Heart right ventricle (tissue), 16 donors: ENCODE data around the gene HORMAD1. TPM values are rescaled to one million over a fixed set of nuclear protein-coding genes. Genes with fewer than 3 reads are reported as not detected.

ENCODE experiments used
- ATAC-seq, 8 donors: fragments of 200-7000 bp; cut with Tn5 transposase; one replicate each; pipeline ENCODE4 v1.9.1; 2020; ENCODE audit warnings: mild to moderate bottlenecking in 8 of 8, moderate library complexity in 8 of 8, moderate number of reproducible peaks in 1 of 8
- DNase-seq, 2 donors: peaks; one replicate each; pipeline ENCODE4 v3.0.0-alpha.2; 2020
- H3K27ac ChIP-seq, 10 donors: fragments of 200-600 bp; sonication (generic) in 2 of 10; one replicate each; pipeline versions ENCODE4 v1.5.0 to v1.8.0; 2020 to 2022; ENCODE audit warnings: mild to moderate bottlenecking in 3 of 10
- H3K27me3 ChIP-seq, 7 donors: fragments of 200-600 bp; one replicate each; pipeline ENCODE4 v1.8.0; 2021 to 2022; ENCODE audit warnings: mild to moderate bottlenecking in 2 of 7
- H3K36me3 ChIP-seq, 9 donors: fragments of 200-600 bp; sonication (generic) in 1 of 9; one replicate each; pipeline versions ENCODE4 v1.5.0 to v1.8.0; 2020 to 2022; ENCODE audit warnings: mild to moderate bottlenecking in 2 of 9
- H3K4me1 ChIP-seq, 9 donors: fragments of 200-600 bp; sonication (generic) in 1 of 9; one replicate each; pipeline versions ENCODE4 v1.5.0 to v1.8.0; 2020 to 2022; ENCODE audit warnings: mild to moderate bottlenecking in 4 of 9
- H3K4me3 ChIP-seq, 10 donors: fragments of 200-600 bp; sonication (generic) in 2 of 10; one replicate each; pipeline versions ENCODE4 v1.5.0 to v1.8.0; 2020 to 2022; ENCODE audit warnings: mild to moderate bottlenecking in 7 of 10, moderate library complexity in 2 of 10
- H3K9me3 ChIP-seq, 11 donors: fragments of 200-600 bp in 10 of 11; sonication (generic) in 2 of 11; one replicate each; pipeline versions ENCODE4 v1.5.0 to v1.8.0; 2013 to 2022; ENCODE audit warnings: mild to moderate bottlenecking in 2 of 11, control low read depth in 1 of 11, moderate library complexity in 1 of 11
- WGBS, 2 donors: extraction: QIAGEN DNeasy Blood & Tissue Kit; methylation state at CpG; one replicate each; pipeline ENCODE4 v1.1.7; 2013; ENCODE audit warnings: inconsistent platforms in 1 of 2; 5-methylcytosine and 5-hydroxymethylcytosine counted together
- intact Hi-C, 10 donors: fragments of 100-400 bp; cut with DNase I; formaldehyde crosslinking; loops; one replicate each; pipeline versions ENCODE4 v1.11.1 to v1.14.2; 2022
- polyA plus RNA-seq, 2 donors: library from polyadenylated mRNA; stranded (reverse); fragments of 200-250 nt; gene quantifications; one replicate each; pipeline ENCODE4 v1.2.3, GENCODE V29; 2013
- total RNA-seq, 10 donors: library from RNA; stranded (reverse); fragmentation: NEBNext Ultra II Directional in 3 of 10; extraction: Animal tissue kit (Norgen Biotek cat#: 25700) in 3 of 10; gene quantifications; one replicate each; pipeline versions ENCODE4 v1.2.1 to v1.2.4, GENCODE V29; 2021 to 2023
- TF ChIP-seq, protein P1 (sequence below), 9 donors: fragments of 200-600 bp; sonication (generic) in 2 of 9; IDR thresholded peaks; one replicate each; pipeline versions ENCODE4 v1.5.0 to v1.8.0; 2021 to 2022; ENCODE audit warnings: antibody characterized with exemption in 9 of 9, mild to moderate bottlenecking in 5 of 9, moderate library complexity in 1 of 9
- donor health status: Arrhythmogenic right ventricular cardiomyopathy.
- donor health status: ischemic (EF 13 %, LVEDD 7.1; RV severe dilation, severe dysfunction).
- donor health status: healthy with polysubstance abuse.
- donor health status: DM: no; HTN: yes; CAD: no.
- donor health status: DM: no; HTN: no; CAD: no.
- donor health status: ischemic (EF 25% LVEDD 6.9; RV normal size, moderate dysfunction).
- donor health status: ischemic (EF 25% LVEDD 5.7; RV mildly dilated, moderate dysfunction).
- donor health status: healthy.
- donor health status: DM: yes; HTN: yes; CAD: no.
- donor health status: Ischemic cardiomyopathy.
- donor health status: ischemic (EF 35%, LVEDD 5.7; RV mildly dilated, moderate dysfunction).
- donor health status: nonischemic (EF 11% LVEDD 7.7; RV severe dilation, severe dysfunction).
- donor health status: DM: yes; HTN: yes; CAD: no.
- donor health status: PGD.
- donor health status: ischemic (EF 29% LVEDD 5.4; RV normal size, mild dysfunction).
- donor health status: nonischemic (EF 23%, LVEDD 6.1; RV moderate dilation, normal function).

Gene HORMAD1
- total and polyA plus RNA-seq, 12 donors = 0.23 to 0.33 TPM; not detected in 10

DNA sequence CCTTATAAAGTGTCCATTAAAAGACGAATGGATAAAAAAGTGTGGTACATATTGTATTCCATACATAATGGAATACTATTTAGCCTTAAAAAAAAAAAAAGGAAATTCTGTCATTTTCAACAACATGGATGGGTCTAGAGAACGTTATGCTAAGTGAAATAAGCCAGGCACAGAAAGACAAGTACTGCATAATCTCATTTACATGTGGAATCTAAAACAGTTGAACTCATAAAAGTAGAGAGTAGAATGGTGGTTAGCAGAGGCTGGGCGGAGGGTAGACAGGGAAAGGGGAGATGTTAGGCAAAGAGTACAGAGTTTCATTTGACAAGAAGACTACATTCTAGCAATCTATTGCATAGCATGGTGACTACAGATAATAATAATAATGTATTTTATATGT, 42.3 kb upstream of the HORMAD1 start:
- Histone ChIP-seq H3K36me3 (peaks cover 0 to 39% (median 0%) of the 10 kb centered on the region in 9 donors), H3K27ac (peak overlapping the region in 1 of 10 donors; percentile 93), H3K4me3 (peak overlapping the region in 1 of 10 donors; percentile 59), H3K9me3 (peaks cover 0 to 5% (median 0%) of the 10 kb centered on the region in 11 donors), H3K27me3 (no peaks in the 10 kb centered on the region), H3K4me1 (peaks cover 0 to 60% (median 0%) of the 10 kb centered on the region in 9 donors)
- intact Hi-C loops = no loop called here
- ATAC-seq (no peak), DNase-seq (no peak)
- TF ChIP-seq, protein P1, sequence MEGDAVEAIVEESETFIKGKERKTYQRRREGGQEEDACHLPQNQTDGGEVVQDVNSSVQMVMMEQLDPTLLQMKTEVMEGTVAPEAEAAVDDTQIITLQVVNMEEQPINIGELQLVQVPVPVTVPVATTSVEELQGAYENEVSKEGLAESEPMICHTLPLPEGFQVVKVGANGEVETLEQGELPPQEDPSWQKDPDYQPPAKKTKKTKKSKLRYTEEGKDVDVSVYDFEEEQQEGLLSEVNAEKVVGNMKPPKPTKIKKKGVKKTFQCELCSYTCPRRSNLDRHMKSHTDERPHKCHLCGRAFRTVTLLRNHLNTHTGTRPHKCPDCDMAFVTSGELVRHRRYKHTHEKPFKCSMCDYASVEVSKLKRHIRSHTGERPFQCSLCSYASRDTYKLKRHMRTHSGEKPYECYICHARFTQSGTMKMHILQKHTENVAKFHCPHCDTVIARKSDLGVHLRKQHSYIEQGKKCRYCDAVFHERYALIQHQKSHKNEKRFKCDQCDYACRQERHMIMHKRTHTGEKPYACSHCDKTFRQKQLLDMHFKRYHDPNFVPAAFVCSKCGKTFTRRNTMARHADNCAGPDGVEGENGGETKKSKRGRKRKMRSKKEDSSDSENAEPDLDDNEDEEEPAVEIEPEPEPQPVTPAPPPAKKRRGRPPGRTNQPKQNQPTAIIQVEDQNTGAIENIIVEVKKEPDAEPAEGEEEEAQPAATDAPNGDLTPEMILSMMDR (IDR thresholded peaks at IDR 0.05) = no peak
- WGBS, 2 donors = 79 to 85% methylated on average over 3 of the region's 3 CpGs

DNA sequence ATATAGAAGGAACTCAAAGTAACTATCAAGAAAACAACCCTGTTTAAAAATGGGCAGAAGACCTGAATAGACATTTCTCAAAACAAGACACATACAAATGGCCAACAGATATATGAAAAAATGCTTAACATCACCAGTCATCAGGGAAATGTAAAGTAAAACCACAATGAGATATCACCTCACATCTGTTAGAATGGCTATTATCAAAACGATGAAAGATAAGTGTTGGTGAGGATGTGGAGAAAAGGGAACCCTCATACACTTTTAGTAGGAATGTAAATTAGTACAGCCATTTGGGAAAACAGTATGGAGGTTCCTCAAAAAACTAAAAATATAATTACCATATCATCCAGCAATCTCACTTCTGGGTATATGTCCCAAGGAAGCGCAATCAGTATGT, 41.9 kb upstream of the HORMAD1 start:
- Histone ChIP-seq H3K4me3 (peak overlapping the region in 1 of 10 donors; percentile 59), H3K9me3 (peaks cover 0 to 5% (median 0%) of the 10 kb centered on the region in 11 donors), H3K36me3 (peaks cover 0 to 44% (median 0%) of the 10 kb centered on the region in 9 donors), H3K27ac (peak overlapping the region in 1 of 10 donors; percentile 93), H3K27me3 (no peaks in the 10 kb centered on the region), H3K4me1 (peaks cover 0 to 60% (median 0%) of the 10 kb centered on the region in 9 donors)
- TF ChIP-seq, protein P1 (IDR thresholded peaks at IDR 0.05) = no peak
- ATAC-seq (no peak), DNase-seq (no peak)
- intact Hi-C loops = no loop called here
- WGBS, 2 donors = 85 to 89% methylated on average over 2 of the region's 2 CpGs

DNA sequence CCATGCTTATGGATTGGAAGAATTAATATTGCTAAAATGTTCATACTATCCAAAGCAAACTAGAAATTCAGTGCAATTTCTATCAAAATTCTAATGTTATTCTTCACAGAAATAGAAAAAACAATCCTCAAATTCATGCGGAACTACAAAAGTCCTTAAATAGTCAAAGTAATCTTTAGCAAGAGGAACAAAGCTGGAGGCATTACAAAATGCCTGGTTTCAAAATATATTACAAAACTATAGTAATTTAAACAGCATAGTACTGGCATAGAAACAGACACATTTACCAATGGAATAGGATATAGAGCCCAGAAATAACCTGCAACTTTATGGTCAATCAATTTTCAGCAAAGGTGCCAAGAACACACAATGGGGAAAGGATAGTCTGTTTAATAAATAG, 41.1 kb upstream of the HORMAD1 start:
- peaks cover 0 to 60% (median 0%) of the 10 kb centered on the region in 9 donors for H3K4me1 ChIP-seq
- TF ChIP-seq, protein P1 (IDR thresholded peaks at IDR 0.05) = no peak
- peaks cover 0 to 5% (median 0%) of the 10 kb centered on the region in 11 donors for H3K9me3 ChIP-seq
- peak overlapping the region in 1 of 10 donors; percentile 59 for H3K4me3 ChIP-seq
- H3K36me3 ChIP-seq = peaks cover 0 to 52% (median 0%) of the 10 kb centered on the region in 9 donors
- ATAC-seq (no peak), DNase-seq (no peak)
- peak overlapping the region in 1 of 10 donors; percentile 93 for H3K27ac ChIP-seq
- WGBS, 2 donors = 87 to 90% methylated on average over 1 of the region's 1 CpG
- H3K27me3 ChIP-seq = no peaks in the 10 kb centered on the region
- intact Hi-C loops = no loop called here

GRCh38 chr1:150760013-150760412, 39.3 kb upstream of the HORMAD1 start:
- peaks cover 0 to 50% (median 0%) of the 10 kb centered on the region in 9 donors for H3K4me1 ChIP-seq
- no peak for DNase-seq
- ATAC-seq = no peak
- peaks cover 0 to 69% (median 0%) of the 10 kb centered on the region in 9 donors for H3K36me3 ChIP-seq
- 82 to 83% methylated on average over 3 of the region's 3 CpGs for WGBS, 2 donors
- H3K9me3 ChIP-seq = peaks cover 0 to 5% (median 0%) of the 10 kb centered on the region in 11 donors
- TF ChIP-seq, protein P1 (IDR thresholded peaks at IDR 0.05) = no peak
- peak overlapping the region in 1 of 10 donors; percentile 35 for H3K4me3 ChIP-seq
- no peaks in the 10 kb centered on the region for H3K27me3 ChIP-seq
- intact Hi-C loops = no loop called here
- H3K27ac ChIP-seq = peak overlapping the region in 1 of 10 donors; percentile 80
